GM12874 (cell line): ENCODE results near the gene MED20.

ENCODE experiments used
- TF ChIP-seq, protein P1 (sequence below): IDR thresholded peaks from 2 replicates; pipeline ENCODE4 v1.5.1; 2011; ENCODE audit warnings: low read depth, mild to moderate bottlenecking, control low read depth, low read length, moderate library complexity; ENCODE audit not compliant: insufficient read depth

Gene MED20

DNA sequence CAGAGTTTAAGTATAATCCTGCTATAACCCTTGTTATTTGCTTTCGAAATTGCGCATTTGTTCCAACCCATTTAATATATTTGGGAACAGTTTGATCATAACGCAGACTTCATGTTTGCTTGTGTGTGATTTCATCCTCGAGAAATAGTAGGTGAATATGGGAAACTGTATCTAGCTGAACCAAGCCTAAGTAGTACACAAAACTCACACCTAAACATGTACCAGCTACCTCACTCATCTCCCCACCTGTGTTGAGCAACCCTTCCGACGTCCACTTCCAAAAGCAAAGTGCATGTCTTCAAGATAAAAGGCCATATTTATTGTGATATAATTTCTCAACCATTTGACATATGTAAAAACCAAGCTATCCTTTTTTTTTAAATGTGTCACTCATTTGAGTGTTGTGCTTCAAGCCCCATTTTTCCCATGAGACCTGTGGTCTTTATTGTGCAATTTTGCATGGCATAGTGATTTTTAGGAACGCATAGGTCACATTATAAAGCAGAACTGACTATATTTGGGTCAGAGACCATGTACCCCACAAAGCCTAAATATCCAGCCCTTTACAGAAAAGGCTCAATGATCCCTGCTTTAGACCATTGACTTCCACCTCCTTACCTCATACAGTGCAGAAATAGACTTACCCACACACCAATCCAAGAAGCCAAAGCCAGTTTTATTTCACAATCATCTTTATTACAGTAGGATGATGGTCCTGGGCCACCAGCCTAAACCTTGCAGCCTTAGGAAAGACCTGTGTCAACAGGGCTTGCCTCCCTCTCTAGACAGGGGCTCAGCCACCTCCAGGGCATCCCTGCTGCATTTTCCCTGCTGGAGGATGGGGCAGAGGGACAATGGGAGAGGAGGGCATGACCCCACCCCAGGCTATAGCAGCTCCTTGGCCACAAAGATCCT lies 13.6 kb upstream of the MED20 start:
- TF ChIP-seq, protein P1, sequence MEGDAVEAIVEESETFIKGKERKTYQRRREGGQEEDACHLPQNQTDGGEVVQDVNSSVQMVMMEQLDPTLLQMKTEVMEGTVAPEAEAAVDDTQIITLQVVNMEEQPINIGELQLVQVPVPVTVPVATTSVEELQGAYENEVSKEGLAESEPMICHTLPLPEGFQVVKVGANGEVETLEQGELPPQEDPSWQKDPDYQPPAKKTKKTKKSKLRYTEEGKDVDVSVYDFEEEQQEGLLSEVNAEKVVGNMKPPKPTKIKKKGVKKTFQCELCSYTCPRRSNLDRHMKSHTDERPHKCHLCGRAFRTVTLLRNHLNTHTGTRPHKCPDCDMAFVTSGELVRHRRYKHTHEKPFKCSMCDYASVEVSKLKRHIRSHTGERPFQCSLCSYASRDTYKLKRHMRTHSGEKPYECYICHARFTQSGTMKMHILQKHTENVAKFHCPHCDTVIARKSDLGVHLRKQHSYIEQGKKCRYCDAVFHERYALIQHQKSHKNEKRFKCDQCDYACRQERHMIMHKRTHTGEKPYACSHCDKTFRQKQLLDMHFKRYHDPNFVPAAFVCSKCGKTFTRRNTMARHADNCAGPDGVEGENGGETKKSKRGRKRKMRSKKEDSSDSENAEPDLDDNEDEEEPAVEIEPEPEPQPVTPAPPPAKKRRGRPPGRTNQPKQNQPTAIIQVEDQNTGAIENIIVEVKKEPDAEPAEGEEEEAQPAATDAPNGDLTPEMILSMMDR, result no peak

DNA sequence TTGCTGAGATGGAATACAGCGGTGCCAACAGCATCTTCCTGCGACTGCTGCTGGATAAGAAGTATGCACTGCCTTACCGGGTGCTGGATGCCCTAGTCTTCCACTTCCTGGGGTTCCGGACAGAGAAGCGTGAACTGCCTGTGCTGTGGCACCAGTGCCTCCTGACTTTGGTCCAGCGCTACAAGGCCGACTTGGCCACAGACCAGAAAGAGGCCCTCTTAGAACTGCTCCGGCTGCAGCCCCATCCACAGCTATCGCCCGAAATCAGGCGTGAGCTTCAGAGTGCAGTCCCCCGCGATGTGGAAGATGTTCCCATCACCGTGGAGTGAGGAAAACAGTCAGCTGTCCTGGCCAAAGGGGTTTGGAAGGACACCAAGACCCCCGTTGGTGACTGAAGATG lies 11.4 kb upstream of the MED20 start:
- TF ChIP-seq, protein P1, result no peak

DNA sequence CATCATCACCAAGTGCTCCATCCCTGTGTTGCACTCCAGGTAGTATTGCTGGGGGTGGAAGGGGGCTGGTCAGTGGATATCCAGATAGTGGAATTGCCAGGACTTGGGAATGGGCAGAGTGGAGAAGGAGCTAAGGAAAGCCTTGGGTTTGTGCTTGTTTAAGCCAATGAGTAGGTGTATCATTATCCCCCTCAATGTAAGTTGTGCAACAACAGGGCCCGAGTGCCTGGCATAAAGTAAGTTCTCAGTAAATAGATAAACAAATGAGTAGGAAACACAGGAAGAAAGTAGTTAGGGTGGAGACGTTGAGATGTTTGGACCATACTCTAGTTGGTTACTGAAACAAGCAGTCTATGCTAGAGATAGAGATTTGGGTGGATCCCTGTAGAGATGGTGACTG lies 10.9 kb upstream of the MED20 start:
- TF ChIP-seq, protein P1, result no peak

DNA sequence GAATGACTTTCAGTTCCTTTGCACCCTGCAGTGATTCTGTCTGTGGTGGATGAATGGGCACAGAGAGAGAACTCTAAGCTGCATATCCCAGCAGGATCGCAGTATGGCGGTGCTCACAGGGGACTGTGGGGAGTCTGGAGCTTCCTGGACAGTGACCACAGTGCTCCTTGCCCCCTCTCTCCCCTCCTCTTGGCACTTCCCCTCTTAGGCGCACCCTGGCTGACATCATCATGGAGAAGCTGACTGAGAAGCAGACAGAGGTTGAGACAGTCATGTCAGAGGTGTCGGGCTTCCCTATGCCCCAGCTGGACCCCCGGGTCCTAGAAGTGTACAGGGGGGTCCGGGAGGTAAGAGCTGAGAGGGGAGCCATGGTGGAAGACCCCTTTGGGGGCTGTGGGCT lies 9.0 kb upstream of the MED20 start:
- TF ChIP-seq, protein P1, result no peak

DNA sequence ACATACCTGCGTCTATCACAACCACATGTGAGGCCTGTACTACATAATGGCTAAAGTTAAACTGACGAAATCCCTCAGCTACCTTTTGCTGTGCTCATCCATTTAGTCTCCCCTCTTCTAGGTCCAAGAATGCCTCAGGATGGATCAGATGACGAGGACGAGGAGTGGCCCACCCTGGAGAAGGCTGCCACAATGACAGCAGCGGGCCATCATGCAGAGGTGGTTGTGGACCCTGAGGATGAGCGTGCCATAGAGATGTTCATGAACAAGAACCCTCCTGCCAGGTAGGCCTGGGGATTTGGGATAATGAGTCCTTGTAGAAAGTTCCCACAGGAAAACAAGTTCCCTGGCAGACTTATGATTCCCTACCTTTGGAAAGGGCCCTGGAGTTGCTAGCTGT lies 6.3 kb upstream of the MED20 start:
- TF ChIP-seq, protein P1, result no peak

DNA sequence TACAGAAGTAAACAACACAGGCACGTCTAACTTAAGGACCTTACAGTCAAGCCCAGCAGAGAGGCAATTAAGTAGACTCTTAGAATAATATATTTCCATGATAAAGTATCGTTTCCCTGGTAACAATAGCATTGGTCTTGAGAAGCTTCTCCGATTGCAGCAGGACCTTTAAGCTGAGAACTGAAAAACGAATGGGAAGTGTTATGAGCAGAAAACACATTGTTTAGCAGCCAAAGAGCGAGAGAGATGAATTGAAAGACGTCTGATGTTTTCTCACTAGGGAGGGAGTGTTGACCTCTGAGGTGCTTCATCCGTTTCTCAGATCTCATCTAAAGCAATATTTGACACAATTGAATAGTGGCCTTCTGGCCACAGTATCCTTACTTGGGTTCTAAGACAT lies 1.2 kb upstream of the MED20 start:
- TF ChIP-seq, protein P1, result no peak

DNA sequence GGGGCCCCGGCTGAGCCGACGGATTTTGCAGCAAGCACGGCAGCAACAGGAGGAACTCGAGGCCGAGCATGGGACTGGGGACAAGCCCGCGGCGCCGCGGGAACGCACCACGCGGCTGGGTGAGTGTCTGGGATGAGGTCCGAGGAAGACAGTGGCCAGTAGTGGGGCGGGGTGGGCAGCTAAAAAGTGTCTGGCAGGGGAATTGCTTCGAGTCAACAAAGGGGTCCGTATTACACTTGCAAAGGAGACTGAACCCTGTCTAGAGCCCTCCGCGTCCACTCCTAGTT lies 716 bp upstream of the MED20 start:
- TF ChIP-seq, protein P1, result no peak
